Activated T-helper 1 cell treated with anti-CD3 and anti-CD28 coated beads, Interleukin-2, amount 50 U/mL, for 16 hours (primary cell): ENCODE results near the gene MACROD1.

Experiments used
- DNase-seq, 2 donors: peaks; one replicate each; pipeline ENCODE4 v3.0.0-alpha.2; 2020; ENCODE audit warnings: low read depth in 1 of 2, low spot score in 1 of 2

The MACROD1 gene

DNA sequence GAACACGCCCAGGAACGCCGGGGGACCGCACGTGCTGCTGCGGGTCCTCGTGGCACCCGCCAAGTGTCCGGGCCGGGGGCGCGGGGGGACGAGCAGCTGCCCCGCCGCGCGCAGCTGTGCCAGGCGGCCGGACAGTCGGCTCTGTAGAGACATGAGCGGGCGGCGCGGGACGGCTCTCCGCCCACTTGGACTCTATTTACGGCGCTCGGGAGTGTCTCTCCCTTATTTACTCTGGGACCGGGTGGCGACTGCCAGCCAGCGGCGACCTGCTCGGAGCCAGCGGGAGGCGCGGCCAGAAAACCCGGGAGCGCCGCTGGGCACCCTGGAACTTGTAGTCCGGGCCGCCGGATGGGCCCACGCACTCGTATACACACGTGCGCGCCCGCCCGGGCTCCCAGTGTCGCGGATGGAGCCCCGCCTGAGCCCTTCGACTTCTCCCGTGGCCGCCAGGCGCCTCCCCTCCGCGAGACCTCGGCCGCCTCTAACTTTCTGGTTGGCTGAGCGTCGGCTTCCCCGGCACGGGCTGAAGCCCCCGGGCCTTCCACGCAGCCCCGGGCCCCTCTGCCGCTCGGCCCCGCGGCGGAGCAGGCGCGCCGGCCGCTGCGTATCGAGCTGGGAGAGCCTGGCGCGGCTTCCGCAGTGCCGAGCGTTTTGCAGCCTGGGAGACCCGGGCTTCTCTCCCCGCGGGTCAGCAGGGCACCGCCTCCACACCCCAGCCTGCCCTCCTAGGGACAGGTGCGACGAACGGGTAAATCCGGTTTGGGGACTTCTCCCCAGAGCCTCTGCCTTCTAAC, at the start of gene MACROD1:
Gene MACROD1, minus strand, starts transcription at position 272 of the 794 bp plus-strand sequence. Its CDS starts 119 bp downstream, at position 153.
- DNase-seq: peak; percentile 52 to 69

GRCh38 chr11:64211181-64211872, 45.4 kb upstream of the MACROD1 start:
- DNase-seq: no peak

GRCh38 chr11:64210301-64211020, 44.5 kb upstream of the MACROD1 start:
- DNase-seq: no peak

- DNase-seq: no peak
Measured at GRCh38 chr11:64209563-64209843, 43.6 kb upstream of the MACROD1 start.

- no peak for DNase-seq
Measured at GRCh38 chr11:64208796-64209562, 43.1 kb upstream of the MACROD1 start.

DNA sequence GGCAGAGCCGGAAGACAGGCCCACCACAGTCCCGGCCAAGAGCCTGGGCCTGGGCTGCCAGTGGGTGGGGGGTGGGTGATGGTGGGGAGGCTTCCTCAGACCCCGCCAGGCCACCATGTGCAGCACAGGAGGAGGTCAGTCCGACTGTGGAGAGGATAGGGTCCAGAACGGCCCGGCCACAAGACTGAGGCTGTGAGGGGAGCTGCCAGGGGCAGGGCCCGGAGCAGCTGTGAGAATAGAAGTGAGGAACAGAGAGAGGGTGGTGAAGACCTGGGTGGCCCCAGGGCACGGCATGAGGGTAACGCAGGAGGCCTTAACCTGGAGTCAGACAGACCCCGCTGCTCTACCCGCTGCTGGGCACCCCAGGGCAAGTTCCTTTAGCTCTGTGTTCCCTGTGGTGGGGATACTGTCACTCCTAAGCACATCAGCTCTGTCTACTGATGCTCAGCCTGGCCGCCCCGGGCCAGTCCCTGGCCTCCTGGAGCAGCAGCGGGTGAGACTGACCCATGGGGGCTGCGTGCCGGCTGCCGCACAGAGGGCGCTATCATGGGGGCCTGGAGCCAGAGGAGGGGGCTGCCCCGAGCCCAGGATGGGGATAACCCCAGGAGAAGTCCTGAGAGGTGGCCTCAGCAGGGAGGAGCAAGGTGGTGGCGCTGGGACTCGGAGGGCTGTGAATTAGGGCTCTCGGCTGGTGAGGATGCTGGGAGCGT, 42.3 kb upstream of the MACROD1 start:
- DNase-seq: no peak

DNA sequence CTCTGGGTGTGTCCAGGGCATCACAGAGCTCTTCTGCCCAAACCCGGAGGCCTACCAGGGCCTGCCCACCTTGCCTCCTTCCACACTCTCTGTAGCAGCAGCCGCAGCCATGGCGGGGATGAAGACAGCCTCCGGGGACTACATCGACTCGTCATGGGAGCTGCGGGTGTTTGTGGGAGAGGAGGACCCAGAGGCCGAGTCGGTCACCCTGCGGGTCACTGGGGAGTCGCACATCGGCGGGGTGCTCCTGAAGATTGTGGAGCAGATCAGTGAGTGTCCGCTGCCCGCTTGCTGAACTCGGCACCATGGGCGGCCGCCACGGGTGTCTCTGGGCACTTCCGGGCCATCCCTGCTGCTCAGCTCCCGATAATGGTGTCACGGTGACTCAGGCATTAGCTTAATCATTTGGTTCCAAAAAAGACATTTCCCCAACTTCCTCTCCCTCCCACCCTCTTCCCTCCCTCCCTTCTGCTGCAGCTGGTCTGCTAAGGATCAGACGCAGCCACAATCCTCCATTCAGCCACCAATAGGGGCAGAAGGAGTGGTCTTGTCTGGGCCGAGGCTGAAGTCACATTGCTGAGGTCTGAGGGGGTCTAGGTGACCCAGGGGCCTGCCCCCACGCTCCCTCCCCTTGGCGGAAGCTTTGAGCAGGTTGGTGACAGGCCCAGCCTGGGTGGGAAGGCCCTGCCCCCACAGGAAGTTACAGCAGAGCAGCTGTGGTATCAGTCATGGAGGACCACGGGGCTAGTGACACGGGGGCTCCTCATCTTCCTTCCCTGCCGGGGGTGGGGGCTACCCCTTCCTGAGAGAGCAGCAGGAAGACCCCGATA, 41.6 kb upstream of the MACROD1 start:
- peak; percentile 29 to 67 for DNase-seq

DNA sequence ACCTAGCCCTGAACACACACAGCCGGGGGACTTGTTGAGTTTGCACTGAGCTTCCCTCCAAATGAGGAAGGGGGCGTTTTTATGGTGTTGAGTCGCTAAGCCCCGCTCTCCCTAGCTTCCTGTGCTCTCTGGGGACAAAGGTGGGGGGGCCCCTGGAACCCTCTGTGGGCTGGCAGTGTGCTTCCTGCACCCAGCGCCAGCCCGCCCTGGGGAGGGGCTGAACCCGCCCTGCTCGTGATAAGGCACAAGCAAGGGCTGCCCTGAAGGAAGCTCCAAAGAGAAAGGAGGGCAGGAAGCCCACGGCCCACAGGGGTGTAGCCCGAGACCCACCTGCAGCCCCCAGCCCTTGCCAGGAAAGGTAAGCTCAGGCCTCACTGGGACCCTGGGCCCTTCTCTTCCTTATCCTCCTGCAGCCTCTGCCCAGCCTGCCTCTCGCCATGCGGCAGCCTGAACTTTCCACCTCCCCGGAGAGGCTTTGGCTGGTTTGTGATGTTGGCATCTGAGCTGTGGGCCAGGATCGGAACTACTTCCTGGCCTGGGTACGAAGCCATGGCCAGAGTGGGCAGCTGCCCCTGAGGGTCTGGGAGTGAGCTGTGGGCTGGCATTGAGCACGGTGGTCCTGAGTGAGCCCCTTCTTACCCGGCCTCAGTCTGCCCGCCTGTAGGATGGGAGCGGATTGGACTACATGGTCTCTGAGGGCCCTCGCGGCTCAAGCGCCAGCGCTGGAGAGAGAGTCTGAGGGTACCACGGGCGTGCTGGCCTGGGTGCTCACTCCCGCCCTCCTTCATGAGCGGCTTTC, 40.7 kb upstream of the MACROD1 start, which contains the start of gene FERMT3:
Gene FERMT3, plus strand, starts transcription at position 265 of the 799 bp plus-strand sequence. CDS start 644 bp downstream, outside the sequence.
- peak; percentile 30 to 44 for DNase-seq

- DNase-seq: peak; percentile 69 to 71
Measured at GRCh38 chr11:64204464-64204989, 38.6 kb upstream of the MACROD1 start.

DNA sequence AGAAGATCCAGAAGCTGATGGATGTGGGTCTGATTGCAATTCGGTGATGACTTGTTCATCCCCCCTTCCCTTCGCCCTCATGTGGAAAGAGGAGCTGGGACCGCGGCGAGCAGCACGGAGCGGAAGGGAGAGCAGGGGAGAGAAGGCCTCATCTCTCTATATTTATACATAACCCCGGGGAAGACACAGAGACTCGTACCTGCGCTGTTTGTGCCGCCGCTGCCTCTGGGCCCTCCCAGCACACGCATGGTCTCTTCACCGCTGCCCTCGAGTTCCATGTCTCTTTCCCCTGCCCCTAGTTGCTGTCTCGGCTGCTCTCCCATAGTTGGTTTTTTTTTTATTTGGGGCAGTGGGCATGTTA, 38.1 kb upstream of the MACROD1 start:
- DNase-seq: no peak

- no peak for DNase-seq
Measured at GRCh38 chr11:64203421-64204079, 37.6 kb upstream of the MACROD1 start.

GRCh38 chr11:64202992-64203391, 37.1 kb upstream of the MACROD1 start:
- no peak for DNase-seq

DNA sequence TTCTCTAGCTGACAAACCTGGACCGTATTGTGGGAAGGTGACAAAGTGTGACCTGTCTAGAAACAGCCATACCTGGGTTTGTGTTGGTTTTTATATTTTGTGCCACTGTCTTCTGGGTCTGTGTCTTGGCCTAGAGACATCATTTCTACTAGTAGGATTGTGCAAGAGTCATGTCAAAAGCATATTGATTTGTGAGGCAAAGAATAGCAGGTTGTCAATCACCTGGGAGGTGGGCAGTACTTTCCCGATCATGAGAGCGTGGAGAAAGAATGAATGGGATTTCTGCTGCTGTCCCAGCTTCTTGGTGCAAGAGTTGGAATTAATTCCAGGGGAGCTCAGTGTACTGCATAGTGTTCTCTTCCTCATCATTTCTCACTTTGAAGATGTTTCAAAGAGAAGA, 35.6 kb upstream of the MACROD1 start:
- DNase-seq: no peak

GRCh38 chr11:64198511-64198910, 32.6 kb upstream of the MACROD1 start:
- DNase-seq: no peak

GRCh38 chr11:64196626-64197025, 30.7 kb upstream of the MACROD1 start:
- DNase-seq: no peak

DNA sequence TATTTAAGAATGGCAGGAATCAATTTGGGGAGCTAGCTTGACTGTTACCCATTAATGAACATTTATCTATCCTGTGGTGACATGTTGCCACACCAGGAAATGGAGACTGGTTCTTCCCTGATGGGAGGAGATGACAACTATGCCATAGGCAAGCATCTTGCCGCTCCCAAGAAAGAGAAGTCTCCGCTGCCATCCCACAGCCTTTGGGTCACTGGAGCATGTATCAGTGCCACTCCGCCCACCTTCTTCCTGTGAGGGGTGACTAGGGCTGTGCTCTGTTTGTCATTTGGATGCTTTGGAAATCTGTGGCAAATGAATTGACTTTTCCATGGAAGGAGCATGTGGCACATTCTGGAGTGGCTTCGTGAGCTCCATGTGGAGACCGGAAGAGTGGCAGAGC, 26.5 kb upstream of the MACROD1 start:
- DNase-seq: no peak

DNA sequence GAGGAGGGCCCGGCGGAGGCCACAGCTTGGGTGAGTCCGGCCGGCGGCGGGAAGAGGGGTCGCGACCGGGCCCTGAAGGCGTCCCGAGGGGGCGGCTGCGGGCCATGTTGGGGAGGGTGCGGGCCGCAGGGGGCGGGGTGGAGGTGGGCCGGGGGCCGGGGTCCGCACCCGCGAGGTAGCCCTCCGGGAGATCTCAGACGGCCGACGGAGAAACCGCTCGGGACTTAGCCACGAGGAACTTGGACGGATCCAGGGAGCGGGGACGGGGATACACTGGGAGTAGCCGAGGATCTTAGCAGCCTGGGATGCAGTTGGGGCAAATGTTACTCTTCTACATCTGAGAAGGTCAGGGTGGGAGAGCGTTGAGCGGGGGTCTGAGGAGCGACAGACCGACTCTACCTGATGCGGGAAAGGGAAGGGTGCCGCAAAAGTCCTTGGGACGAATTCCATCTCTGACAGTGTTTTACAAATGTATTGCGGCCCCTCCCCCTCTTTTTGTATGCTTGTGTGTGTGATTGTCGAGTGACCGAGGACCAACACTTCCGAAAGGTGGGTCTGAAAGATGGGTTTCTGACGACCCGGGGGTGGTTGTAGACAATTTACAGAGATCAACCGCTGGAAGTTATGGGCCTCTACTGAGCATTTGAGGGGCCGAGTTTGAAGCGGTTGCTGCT, 20.7 kb upstream of the MACROD1 start:
- no peak for DNase-seq
